ENCODE data around the gene SERPINB11. TPM values are rescaled to one million over a fixed set of nuclear protein-coding genes. Genes with fewer than 3 reads are reported as not detected.

Gene SERPINB11
- total and polyA plus RNA-seq, 2 donors (not counting 1 experiment from before 2014, with no cell fraction given), result not detected

DNA sequence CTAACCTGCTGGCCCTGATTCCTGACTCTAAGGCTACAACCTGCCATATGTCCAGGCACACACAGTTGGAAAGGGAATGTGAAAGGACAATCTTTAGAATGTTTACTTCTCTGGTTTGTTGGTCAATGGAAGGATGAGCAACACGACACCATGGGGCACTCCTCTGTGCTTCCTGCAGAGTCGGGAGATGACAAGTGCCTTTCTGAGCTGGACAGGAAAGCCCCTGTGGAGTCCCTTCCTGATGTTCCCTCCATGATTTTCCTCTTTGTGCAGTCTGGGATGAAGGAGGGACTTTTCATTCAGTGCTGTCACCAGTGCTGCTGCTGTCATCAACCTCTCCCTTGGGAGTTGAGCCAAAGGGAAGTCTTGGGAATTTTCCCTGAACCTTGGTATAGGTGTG, 49.9 kb downstream of the SERPINB11 start:
- 46% methylated on average over 2 of the region's 2 CpGs for WGBS (ENCODE audit: insufficient coverage)
- Mint-ChIP-seq H3K4me3 (no peak overlapping the region), H3K27me3 (peaks cover 4% of the 10 kb centered on the region), H3K27ac (no peak overlapping the region), H3K4me1 (no peaks in the 10 kb centered on the region), H3K9me3 (ENCODE audit: insufficient read depth) (no peaks in the 10 kb centered on the region)
- DNase-seq, result no peak
- intact Hi-C loops (cut with micrococcal nuclease), result no loop called here
- H3K4me1 ChIP-seq (ENCODE audit: control insufficient read depth in 2 of 2, insufficient read depth in 2 of 2, low read length in 2 of 2), result no peaks in the 10 kb centered on the region
- ATAC-seq (ENCODE audit: low read depth), result no peak
- H3K4me2 ChIP-seq (replicated peaks; ENCODE audit: low read depth, low read length, poor library complexity, severe bottlenecking), result no peak overlapping the region
- ChIA-PET POLR2A (no interaction called here), CTCF (no interaction called here)
- no peaks in the 10 kb centered on the region for H3K36me3 ChIP-seq (replicated peaks in 1 of 2; ENCODE audit: control extremely low read depth in 1 of 2, control insufficient read depth in 1 of 2, extremely low read depth in 1 of 2, insufficient read depth in 2 of 2, low read length in 1 of 2)
- H3K9me3 ChIP-seq (ENCODE audit: control extremely low read depth in 1 of 3, control insufficient read depth in 2 of 3, insufficient read depth in 1 of 3, low read length in 2 of 3), result no peaks in the 10 kb centered on the region
- H3K27me3 ChIP-seq (replicated peaks in 1 of 4; ENCODE audit: control extremely low read depth in 1 of 4, control insufficient read depth in 3 of 4, insufficient read depth in 4 of 4, low read length in 3 of 4), result no peaks in the 10 kb centered on the region
- H3K4me3 ChIP-seq (ENCODE audit: control extremely low read depth in 1 of 5, extremely low read depth in 1 of 5, insufficient read depth in 1 of 5, low read depth in 2 of 5, low read length in 4 of 5), result no peak overlapping the region
- no peaks in the 10 kb centered on the region for H4K20me1 ChIP-seq (ENCODE audit: control insufficient read depth, insufficient read depth, low read length, poor library complexity, severe bottlenecking)
- no peak overlapping the region for H2AFZ ChIP-seq (ENCODE audit: insufficient read depth, low read depth, low read length, poor library complexity, severe bottlenecking)
- H3K9ac ChIP-seq (ENCODE audit: low read length), result no peak overlapping the region
- TF ChIP-seq CTCF (IDR thresholded peaks at IDR 0.05), result no peak
- TF ChIP-seq EZH2 (IDR thresholded peaks at IDR 0.05; ENCODE audit: borderline replicate concordance, insufficient read depth, low read depth, low read length, poor library complexity, severe bottlenecking), result no peak
- no peak overlapping the region for H3K27ac ChIP-seq (ENCODE audit: low read length in 2 of 2)
- H3K79me2 ChIP-seq (ENCODE audit: control insufficient read depth, insufficient read depth, low read length), result no peaks in the 10 kb centered on the region

- no peak overlapping the region for H3K27ac ChIP-seq (ENCODE audit: low read length in 2 of 2)
- H3K9me3 ChIP-seq (ENCODE audit: control extremely low read depth in 1 of 3, control insufficient read depth in 2 of 3, insufficient read depth in 1 of 3, low read length in 2 of 3), result no peaks in the 10 kb centered on the region
- no peak overlapping the region for H3K27ac Mint-ChIP-seq
- H3K4me1 ChIP-seq (ENCODE audit: control insufficient read depth in 2 of 2, insufficient read depth in 2 of 2, low read length in 2 of 2), result no peaks in the 10 kb centered on the region
- H3K4me1 Mint-ChIP-seq, result no peaks in the 10 kb centered on the region
- no peak for TF ChIP-seq EZH2 (IDR thresholded peaks at IDR 0.05; ENCODE audit: borderline replicate concordance, insufficient read depth, low read depth, low read length, poor library complexity, severe bottlenecking)
- no peak for TF ChIP-seq CTCF (IDR thresholded peaks at IDR 0.05)
- no peak overlapping the region for H3K4me3 Mint-ChIP-seq
- DNase-seq (no peak), ATAC-seq (ENCODE audit: low read depth) (no peak)
- H3K36me3 ChIP-seq (replicated peaks in 1 of 2; ENCODE audit: control extremely low read depth in 1 of 2, control insufficient read depth in 1 of 2, extremely low read depth in 1 of 2, insufficient read depth in 2 of 2, low read length in 1 of 2), result no peaks in the 10 kb centered on the region
- H4K20me1 ChIP-seq (ENCODE audit: control insufficient read depth, insufficient read depth, low read length, poor library complexity, severe bottlenecking), result no peaks in the 10 kb centered on the region
- ChIA-PET POLR2A (no interaction called here), CTCF (no interaction called here)
- intact Hi-C loops (cut with micrococcal nuclease), result no loop called here
- H3K9me3 Mint-ChIP-seq (ENCODE audit: insufficient read depth), result no peaks in the 10 kb centered on the region
- no peaks in the 10 kb centered on the region for H3K79me2 ChIP-seq (ENCODE audit: control insufficient read depth, insufficient read depth, low read length)
- H3K27me3 ChIP-seq (replicated peaks in 1 of 4; ENCODE audit: control extremely low read depth in 1 of 4, control insufficient read depth in 3 of 4, insufficient read depth in 4 of 4, low read length in 3 of 4), result no peaks in the 10 kb centered on the region
- no peak overlapping the region for H2AFZ ChIP-seq (ENCODE audit: insufficient read depth, low read depth, low read length, poor library complexity, severe bottlenecking)
- H3K4me3 ChIP-seq (ENCODE audit: control extremely low read depth in 1 of 5, extremely low read depth in 1 of 5, insufficient read depth in 1 of 5, low read depth in 2 of 5, low read length in 4 of 5), result no peak overlapping the region
- peaks cover 4% of the 10 kb centered on the region for H3K27me3 Mint-ChIP-seq
- H3K9ac ChIP-seq (ENCODE audit: low read length), result no peak overlapping the region
- no peak overlapping the region for H3K4me2 ChIP-seq (replicated peaks; ENCODE audit: low read depth, low read length, poor library complexity, severe bottlenecking)
These were observed 50.9 kb downstream of the SERPINB11 start for GRCh38 chr18:63753676-63754075.

Data from B cell (primary cell).